HG03045 (cell line): Measurements from ENCODE around the gene RFC5.

Experiments used
- ATAC-seq: cut with Tn5 transposase; IDR thresholded peaks from one replicate; pipeline ENCODE4 v1.9.1; 2021; ENCODE audit warnings: mild to moderate bottlenecking, moderate library complexity; ENCODE audit not compliant: unreplicated experiment

Gene RFC5

DNA sequence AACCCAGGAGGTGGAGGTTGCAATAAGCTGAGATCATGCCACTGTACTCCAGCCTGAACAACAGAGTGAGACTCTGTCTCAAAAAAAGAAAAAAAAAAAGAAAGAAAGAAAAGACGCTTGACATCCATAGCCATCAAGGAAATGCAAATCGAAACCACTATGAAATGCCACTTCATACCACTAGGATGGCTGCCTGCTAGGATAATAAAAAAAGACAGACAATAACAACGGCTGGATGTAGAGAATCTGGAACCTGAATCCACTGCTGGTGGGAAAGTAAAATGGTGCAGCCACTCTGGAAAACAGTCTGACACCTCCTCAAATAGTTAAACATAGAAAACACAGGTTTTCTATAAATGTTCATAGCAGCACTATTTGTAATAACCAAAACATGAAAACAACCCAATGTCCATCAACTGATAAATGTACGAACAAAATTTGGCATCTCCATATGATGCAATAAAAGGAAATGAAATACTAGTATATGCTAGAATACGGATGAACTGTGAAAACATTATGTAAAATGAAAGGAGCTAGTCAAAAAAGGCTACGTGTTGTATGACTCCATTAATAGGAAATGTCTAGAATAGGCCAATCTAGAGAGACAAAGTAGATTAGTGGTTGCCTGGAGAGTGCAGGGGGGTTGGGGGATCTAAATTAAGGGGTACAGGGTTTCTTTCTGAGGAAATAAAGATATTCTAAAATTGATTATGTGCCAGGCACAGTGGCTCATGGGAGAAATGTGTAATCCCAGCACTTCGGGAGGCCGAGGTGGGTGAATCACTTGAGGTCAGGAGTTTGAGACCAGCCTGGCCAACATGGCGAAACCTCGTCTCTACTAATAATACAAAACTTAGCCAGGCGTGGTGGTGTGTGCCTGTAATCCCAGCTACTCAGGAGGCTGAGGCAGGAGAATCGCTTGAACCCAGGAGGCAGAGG lies 34.7 kb downstream of the RFC5 start:
- ATAC-seq = no peak

DNA sequence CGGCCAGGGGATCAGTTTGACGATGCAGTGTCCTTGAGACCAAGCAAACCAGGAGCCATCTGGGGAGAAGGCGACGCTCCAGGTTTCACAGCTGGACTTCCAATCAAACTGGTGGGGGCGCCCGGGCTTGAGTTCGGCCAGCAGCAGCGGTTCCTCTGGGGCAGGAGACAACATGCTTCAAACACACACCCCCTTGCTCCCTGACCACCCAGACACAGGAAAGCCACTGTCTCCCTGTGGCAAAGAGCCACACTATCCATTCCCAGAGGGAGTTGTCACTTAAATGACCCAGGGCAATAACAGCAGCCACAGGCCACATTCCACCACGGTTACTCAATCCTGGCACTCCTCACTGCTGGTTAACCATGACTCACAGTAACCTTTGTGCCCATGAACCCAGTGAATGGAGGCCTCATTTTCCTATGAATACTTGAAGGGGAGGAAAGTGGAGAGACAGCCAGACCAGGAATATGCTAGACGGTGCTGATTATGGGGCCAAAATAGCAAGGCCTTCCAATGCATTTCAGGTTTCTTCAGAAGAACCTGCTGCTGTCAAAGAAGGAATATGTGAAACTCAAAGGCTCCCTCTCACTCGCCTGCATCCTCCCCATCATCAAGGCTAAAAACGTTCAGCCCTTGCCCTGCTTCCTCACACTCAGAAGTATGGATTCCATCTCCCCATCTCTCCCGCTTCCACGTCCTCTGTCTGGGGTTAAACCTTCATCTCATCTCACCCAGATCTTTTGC lies 36.0 kb downstream of the RFC5 start:
- no peak for ATAC-seq

DNA sequence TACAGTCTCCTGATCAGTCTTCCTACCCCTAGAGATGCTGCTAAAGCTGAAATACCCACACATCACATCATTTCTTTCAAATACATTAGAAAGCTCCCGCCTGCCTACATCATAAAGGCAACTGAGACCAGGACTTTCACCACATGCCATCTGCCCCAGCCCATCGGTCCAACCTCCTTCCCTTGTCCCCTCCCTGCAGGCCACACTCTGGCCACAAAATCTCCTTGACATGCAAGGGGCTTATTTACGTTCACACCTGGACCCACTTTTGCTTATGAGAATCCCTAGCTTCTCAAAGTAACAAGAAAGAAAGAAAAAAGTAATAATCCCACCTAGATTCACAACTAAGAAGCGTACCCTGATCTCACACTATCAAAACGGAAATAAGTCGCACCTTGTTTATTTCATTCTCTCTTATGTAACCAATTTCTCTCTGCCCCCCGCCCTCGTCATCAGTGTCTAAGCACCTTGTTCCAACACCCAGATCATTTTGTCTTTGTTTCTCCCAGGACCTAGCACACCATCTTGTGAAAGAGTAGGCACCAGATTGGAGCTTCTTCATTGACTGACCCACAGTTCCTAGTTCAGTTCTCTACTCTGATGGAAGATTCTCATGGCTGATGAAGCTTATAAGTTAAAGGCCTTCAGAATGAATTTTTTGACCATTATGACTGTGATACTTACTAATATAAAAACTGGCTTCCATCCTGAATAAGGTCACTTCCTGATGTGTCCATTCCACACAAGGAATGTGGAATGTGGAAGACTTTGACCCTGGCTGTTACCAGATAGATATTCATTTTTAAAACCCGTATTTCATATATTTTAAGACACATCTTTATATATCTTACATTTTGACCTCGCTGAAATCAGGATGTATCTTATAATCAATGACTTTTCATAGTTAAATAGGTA lies 36.8 kb downstream of the RFC5 start:
- ATAC-seq = no peak

DNA sequence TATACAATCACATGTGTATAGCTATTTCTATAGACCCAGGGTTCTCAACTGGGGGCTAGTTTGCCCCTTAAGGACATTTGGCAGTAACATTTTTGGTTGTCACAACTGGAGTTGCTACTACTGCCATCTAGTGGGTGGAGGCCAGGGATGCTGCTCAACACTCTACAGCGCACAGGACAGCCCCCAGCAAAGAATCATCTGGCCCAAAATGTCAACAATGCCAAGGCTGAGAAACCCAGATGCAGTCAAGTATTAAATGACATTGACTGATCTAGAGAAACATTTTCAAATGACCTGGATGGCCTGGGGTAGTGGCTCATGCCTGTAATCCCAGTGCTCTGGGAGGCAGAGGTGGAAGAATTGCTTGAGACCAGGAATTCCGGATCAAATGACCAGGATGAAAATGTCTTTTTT lies 38.6 kb downstream of the RFC5 start:
- no peak for ATAC-seq

DNA sequence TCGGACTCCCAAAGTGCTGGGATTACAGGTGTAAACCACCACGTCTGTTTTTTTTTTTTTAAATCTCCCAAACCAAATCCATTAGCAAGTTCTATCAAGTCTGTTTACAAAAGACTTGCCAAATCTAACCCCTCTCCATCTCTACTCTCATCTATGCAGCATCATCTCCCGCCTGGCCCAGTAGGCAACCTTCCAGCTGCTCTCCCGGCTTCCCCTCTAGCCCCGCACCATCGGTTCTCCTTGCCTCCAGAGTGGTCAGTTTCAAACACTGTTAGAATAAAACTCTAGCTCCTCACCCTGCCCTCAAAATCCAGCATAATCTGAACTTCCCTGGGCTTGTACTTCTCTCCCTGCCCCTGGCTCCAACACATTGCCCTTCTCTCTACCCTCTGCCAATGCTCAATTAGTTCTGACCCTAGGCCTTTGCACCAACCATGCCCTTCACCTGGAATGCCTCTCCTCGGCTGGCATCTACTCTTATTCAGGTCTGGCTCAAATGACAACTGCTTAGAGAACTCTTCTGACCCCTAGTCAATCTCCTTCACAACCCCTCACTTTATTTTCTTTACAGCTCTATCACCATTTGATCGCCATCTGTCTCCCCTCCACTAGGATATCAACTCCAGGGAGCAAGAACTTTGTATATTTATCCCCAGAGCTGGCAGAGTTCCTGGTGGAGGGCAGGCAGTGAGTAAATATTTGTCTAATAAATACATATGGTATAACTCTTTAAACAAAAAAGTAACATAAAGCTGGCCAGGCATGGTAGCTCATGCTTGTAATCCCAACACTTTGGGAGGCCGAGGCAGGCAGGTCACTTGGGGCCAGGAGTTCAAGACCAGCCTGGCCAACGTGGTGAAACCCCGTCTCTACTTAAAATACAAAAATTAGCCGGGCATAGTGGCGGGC lies 39.6 kb downstream of the RFC5 start:
- no peak for ATAC-seq

- no peak for ATAC-seq
These were observed 41.7 kb downstream of the RFC5 start for GRCh38 chr12:118058227-118058626.

DNA sequence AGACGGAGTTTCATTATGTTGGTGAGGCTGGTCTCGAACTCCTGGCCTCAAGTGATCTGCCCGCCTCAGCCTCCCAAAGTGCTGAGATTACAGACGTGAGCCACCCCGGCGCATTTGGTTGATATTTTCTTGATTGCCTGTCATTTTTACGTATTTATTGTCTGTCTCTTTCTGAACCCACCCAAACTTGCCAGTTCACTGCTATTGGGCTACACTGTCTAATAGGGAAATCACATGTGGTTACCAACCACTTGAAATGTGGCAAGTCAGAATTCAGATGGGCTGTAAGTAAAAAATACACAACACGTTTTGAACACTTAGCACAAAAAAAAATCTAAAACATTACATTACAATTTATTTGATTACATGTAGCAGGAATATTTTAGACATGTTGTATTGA lies 42.4 kb downstream of the RFC5 start:
- no peak for ATAC-seq

GRCh38 chr12:118059341-118060191 lies 43.1 kb downstream of the RFC5 start:
- no peak for ATAC-seq

GRCh38 chr12:118060301-118061010 lies 44.0 kb downstream of the RFC5 start:
- ATAC-seq = peak; percentile 37

GRCh38 chr12:118061011-118061872 lies 44.7 kb downstream of the RFC5 start, which contains the start of gene WSB2:
Gene WSB2 (minus strand): TSS chr12:118061179. CDS start chr12:118061048, 131 bp downstream.
- ATAC-seq = peak; percentile 49

DNA sequence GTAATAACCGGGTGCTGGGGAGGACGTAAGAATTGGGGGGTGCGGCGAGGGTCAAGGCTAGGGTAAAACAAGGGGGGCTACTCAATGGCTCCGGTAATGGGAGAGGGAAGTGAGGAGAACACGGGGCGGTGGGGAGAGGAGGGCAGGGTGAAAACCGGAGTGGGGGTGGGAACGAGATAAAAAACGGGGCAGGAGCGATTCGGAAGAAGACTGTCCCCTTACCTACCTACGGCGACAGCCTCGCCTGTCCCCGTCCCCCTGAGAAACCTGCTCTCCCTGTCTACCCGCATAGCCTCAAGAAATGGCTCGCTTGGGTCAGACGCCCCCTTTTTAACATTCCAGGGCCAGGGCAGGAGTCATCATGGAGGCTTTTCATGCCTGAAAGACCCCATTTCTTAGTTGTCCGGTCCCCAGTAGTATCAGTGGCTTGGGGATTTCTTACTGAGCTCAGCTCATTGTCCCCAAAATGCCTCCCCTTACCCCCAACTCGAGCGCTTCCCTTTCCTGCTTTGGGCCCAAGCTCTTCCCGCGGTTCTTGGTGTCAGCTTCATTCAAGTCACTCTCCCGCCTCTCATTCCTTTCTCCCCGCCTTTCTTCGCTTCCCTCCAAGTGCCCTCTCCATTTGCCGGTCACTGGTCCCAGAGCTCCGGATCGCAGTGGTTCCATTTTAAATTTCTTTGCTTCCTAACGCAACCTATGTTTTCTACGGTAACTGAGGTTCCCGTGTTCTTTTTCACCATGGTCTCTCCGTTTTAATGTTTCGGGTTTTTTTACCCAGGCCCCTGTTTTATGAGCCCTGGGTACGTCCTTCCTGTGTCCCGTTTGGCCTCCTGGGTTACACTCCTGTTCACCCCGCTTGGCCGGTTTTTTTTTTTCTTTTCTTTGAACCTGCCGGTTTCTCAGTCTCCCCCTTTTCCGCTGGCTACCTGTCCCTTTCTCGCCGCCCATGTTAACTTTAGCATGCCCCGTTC lies 45.7 kb downstream of the RFC5 start:
- ATAC-seq = no peak

- ATAC-seq = no peak
These were observed 47.3 kb downstream of the RFC5 start for GRCh38 chr12:118063576-118064391.

DNA sequence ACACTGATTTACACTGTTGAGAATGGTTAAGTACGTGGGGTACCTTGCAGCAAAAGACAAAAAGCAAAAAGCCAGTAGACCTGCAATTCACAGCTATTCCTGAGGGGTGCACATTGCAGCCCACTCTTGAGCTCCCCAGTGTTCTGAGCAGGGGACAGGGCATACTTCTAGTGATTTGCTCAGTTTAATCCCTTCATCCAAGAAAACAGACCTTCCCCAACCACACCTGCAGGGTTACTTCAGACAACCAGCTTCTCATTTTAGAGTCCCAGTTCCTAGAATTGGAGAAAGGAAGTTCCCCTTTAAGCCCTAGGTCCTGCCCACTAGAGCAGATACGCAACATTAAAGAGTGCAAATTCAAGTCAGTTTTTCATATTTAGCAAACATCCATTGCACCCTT lies 48.1 kb downstream of the RFC5 start:
- ATAC-seq = no peak

DNA sequence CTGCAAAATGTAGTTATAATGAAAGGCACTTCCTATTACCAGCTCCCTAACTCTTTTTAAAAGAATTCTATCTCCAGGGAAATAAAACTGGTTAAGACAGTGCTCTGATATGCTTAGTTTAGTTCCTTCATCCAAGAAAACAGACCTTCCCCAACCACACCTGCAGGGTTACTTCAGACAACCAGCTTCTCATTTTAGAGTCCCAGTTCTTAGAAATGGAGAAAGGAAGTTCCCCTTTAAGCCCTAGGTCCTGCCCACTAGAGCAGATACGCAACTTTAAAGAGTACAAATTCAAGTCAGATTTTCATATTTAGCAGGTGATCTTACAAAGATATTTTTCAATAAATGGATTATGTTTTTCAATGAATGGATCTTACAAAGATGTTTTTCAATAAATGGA lies 48.9 kb downstream of the RFC5 start:
- no peak for ATAC-seq

DNA sequence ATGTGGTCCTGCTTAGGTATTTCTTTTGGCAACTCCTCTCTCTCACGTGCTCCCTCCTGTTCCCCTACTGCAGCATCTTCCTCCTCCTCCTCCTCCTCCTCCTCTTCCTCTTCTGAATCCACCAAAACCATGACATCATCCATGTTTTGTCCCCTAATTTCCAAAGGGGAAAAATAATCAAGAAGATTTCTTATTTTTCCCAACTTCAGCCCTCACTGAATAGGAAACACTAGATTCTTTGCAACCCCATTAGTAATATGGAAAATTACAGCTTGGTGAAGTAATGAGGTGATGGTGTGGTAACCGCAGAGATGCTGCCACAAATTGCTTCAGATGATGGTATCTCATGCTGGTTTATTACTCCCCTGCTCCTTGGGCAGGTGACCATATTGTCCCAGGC lies 51.9 kb downstream of the RFC5 start:
- ATAC-seq = no peak
